SK-N-DZ (cell line): ENCODE data around the gene KANTR.

Source experiments
- DNase-seq: peaks from one replicate; pipeline ENCODE4 v3.0.0-alpha.2; 2015; ENCODE audit warnings: low spot score

Gene KANTR

DNA sequence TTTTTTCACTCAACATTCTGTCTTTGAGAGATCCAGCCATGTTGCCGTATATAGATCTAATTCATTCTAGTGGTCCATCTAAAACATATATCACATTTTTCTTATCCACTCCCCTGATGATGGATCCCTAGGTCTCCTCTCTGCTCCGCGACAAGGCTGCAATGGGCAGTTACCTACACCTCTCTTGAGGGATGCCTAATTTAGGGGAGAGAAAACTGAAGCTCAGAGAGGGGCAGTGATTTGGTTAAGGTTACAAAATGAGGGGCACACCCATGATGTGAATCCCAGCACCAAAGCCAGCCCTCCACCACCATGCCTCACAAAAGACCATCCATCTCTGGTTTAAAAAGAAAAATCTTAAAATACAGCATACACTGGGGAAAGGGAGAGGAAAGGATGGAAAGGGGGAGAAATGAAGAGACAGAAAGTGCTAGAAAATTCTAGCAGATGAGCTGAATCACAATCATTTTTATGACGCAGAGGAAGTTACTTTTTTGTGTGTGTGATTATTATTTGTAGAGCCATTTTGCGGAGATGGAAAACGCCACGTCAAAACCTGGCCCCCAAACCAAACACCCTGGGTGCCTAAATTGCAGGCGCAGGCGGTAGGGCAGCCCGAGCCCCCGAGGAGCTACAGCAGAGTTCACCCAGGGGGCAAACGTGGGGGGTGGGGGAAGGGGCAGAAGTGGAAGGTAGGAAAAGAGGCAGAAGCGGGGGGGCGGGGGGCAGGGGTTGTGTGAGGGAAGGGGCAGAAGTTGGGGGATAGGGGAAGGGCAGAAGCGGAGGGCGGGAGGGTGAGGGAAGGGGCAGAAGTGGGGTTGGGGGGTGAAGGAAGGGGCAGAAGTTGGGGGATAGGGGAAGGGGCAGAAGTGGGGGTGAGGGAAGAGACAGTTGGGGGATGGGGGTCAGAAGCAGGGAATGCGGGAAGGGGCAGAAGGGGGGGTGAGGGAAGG lies 13.0 kb upstream of the KANTR start:
- no peak for DNase-seq

DNA sequence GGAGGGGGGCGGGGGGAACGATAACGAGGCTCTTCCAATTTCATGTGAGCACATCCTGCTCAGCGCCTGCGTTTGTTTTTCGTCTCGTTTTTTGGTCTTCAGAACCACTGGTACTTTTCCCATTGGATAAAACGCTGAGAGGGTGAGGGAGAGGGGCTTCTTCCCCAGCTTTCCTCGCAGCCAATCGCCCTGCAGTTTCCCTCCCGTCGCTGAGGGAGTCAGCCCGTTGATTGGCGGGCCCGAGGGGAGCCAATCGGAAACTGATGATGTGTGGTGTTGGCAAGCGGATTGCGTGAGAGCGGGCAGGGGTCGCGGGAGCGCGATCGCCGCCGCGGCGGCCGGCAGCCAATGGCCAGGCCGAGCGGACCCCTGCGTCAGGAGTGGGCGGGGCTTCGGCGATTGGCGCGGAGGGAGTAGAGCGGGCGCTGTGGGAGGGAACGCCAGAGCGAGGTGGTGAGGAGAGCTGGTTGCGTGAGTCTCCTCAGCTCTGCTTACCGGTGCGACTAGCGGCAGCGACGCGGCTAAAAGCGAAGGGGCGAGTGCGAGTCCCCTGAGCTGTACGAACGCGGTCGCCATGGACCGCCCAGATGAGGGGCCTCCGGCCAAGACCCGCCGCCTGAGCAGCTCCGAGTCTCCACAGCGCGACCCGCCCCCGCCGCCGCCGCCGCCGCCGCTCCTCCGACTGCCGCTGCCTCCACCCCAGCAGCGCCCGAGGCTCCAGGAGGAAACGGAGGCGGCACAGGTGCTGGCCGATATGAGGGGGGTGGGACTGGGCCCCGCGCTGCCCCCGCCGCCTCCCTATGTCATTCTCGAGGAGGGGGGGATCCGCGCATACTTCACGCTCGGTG lies 11.8 kb upstream of the KANTR start, which contains the start of gene TSPYL2:
TSPYL2 (plus strand) TSS at position 443 of the 848 bp plus-strand sequence; CDS start at position 575, 132 bp downstream.
- peak; percentile 96 for DNase-seq

GRCh38 chrX:53082773-53083616 lies 10.9 kb upstream of the KANTR start:
- no peak for DNase-seq

DNA sequence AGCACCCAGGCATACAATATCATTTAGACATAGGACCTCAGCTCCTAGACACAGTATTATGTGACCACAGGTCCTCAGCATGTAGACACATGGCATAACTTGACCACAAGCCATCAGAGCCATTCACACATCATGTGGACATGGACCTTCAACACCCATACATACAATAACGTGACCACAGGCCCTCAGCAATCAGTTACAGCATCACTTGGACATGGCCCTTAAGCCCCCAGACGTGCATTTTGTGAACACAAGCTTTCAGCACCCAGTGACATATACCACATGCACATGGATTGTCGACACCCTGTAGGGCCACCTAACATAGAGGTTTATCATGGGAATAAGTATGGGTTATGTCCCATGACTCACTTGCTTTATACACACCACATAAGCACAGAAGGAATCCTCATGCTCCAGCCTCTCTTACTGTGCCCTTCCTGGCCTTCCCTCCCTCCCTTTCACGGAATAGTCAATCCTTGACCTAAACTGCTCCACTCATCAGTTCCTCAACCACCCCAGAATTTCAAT lies 9.8 kb upstream of the KANTR start:
- no peak for DNase-seq

DNA sequence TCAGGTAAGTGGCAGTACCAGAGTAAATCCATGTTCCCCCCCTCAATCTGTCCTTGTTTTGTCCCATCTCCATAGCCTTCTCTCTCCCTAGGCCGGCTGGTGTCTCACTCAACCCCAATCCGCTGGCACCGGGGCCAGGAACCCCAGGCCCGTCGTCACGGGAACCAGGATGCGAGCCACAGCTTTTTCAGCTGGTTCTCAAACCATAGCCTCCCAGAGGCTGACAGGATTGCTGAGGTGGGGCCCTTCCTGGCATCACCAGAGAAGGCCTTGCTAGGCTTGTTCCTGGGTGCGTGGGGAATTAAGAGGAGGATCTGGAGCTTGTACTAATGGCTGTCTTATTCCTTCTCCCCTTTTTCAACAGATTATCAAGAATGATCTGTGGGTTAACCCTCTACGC lies 9.1 kb upstream of the KANTR start:
- DNase-seq, result no peak

- no peak for DNase-seq
These were observed 8.2 kb upstream of the KANTR start for GRCh38 chrX:53085661-53086229.

DNA sequence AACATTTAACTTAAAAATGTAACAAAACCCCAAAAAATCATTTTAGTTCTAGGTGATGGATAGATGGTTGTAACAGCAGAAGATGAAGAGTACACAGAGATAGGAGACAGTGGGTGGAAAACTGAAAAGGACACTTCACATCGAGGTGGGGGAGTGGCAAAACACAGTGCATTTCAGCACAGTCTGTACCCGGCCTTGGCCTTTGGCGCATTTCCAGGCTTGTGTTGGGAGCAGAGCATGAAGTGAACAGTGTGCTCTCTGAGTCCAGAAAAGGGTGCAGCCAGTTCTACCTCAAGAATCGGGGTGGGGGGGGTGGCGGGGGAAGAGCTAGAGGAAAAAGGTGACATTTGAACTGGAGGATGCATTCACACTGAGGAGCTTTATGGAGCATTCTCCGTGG lies 7.5 kb upstream of the KANTR start:
- no peak for DNase-seq

DNA sequence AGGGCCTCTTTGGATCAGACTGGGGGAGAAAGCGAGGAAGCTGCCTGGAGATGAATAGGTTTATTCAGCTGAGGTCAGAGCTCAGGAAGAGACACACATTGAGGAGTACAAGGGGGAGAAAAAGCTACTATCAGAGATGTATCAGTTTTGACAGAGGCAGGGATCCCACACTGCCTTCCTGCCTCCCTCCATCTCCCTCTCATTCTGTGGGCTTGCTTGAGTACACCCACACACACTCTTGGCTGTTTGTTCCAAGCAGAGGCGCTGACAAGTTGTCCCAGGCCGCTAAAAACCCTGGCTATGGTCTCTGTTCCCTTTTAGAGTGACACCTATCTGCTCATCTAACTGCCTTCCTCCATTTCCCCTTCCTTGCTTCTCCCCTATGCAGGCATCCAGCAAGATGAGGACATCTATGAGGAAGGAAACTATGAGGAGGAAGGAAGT lies 6.5 kb upstream of the KANTR start:
- no peak for DNase-seq

DNA sequence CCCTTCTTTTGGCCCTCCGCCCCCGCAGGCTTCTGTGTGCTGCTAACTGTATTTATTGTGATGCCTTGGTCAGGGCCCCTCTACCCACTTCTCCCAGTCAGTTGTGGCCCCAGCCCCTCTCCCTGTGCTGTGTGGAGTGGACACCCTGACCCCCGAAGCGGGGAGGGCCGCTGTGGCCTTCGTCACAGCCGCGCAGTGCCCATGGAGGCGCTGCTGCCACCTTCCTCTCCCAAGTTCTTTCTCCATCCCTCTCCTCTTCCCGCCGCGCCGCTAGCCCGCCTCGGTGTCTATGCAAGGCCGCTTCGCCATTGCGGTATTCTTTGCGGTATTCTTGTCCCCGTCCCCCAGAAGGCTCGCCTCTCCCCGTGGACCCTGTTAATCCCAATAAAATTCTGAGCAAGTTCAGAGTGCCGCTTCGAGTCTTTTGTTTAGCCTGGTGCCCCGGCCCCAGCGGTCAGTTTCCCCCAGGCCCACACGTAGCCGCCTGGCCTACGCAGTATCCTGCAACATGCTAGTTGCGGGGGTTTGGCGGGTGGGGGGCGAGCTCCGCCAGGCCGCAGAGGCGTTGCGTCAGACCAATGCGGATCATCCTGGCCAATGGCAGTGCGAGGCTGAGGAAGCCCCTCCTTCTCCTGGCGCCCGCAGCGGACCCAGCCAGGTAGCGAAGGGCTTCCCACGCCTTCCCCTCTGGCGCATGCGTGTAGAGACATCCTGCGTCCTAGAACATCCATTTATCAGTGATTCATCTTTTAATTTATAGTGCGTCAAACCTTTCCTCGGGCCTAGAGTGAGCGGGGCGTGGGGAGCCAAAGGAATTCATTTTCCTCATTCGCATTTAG lies 5.6 kb upstream of the KANTR start:
- peak; percentile 87 for DNase-seq

DNA sequence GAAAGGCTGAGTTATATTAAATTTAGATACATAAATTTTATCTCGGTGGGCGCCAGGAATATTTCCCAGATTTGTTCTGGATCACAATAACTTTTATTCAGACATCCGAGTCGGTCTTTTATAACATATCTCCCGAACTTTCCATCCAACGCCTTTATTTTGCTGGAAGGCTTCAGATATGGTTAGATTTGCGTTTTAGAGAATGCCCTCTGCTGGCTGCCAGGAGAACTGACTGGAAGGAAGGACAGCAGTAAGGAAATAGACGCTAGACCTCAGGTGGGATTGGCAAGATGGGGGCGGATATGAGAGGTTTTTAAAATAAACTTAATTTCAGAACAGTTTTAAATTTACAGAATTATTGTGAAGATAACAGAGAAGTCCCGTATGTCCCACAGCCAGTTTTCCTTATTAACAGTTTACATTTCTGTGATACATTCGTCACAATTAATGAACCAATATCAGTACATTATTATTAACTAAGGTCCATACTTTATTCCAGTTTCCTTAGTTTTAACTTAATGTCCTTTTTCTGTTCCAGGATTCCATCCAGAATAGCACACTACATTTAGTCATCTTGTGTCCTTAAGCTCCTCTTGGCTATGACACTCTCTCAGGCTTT lies 4.6 kb upstream of the KANTR start:
- DNase-seq, result peak; percentile 57

- no peak for DNase-seq
These were observed 4.0 kb upstream of the KANTR start for GRCh38 chrX:53089925-53090324.

GRCh38 chrX:53091354-53091753 lies 2.6 kb upstream of the KANTR start:
- no peak for DNase-seq

- peak; percentile 79 for DNase-seq
These were observed 726 bp upstream of the KANTR start for GRCh38 chrX:53093177-53093655.

- no peak for DNase-seq
These were observed 602 bp downstream of the KANTR start for GRCh38 chrX:53094582-53094905.

DNA sequence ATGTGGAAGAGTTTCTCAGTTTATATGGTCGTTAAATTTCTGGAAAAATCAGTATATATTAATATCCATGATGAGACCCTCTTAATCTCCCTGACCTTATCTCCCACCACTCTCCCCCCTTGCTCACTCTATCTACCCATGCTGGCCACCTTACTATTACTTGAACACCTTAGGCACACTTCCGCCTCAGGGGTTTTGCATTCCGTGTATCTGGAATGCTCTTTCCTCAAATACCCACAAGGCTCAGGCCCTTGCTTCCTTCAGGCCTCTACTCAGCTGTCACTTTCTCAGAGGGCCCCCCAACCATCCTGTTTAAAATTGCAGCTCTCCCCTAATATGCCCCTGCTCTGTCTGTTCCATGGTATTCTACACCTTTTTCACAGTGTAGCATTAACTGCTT lies 1.9 kb downstream of the KANTR start:
- DNase-seq, result no peak

GRCh38 chrX:53114864-53115549 lies 21.1 kb downstream of the KANTR start:
- no peak for DNase-seq

DNA sequence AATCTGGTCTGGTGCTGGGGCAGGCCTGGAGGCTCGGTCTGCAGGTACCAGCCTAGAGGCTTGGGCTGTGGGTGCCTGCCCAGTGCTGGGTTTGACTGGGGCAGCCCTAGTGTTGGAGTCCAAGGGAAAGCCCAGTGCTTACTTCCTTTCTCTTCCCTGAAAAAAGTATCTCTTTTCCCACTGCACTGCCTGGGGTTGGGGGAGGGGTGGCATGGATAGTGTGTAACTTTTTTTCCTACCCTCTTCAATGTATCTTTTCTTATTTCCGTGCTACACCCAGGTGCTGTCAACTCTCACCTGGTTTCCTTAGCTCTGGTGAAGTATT lies 21.6 kb downstream of the KANTR start:
- no peak for DNase-seq

- no peak for DNase-seq
These were observed 22.2 kb downstream of the KANTR start for GRCh38 chrX:53116101-53116500.

DNA sequence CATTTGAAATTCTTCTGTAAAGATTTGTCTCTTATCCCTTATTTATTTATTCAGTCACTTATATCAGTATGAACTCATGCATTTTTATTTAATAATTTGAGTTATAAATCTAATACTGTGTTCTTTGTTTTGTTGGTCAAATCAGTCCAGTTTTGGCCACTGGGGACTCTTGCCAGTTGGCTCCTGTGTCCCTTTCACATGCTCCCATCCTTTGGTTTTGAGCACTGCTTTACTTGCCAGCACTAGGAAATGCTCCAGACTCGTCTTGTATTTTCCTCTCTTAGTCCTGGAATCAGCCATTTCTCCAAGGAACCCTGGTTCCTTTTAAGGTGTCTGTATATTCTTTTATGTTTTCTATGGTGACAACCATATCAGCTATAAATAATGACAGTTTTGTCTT lies 28.1 kb downstream of the KANTR start:
- no peak for DNase-seq
